Measurements from ENCODE around the gene KIF20A. TPM values are rescaled to one million over a fixed set of nuclear protein-coding genes. Genes with fewer than 3 reads are reported as not detected.

Gene KIF20A
- 36.3 to 47.1 TPM (median 41.8 TPM) in 5 replicates for total RNA-seq (2022; extraction: Qiagen RNA extraction)

GRCh38 chr5:138178516-138179276 is at the start of gene KIF20A, which contains the start of gene BRD8:
Gene KIF20A, plus strand, starts transcription at chr5:138179112. Its CDS starts 569 bp downstream, at chr5:138179681.
Gene BRD8, minus strand, starts transcription at chr5:138178630. Its CDS starts 16 bp downstream, at chr5:138178614.

GRCh38 chr5:138138949-138139780 is 39.7 kb upstream of the KIF20A start, which contains the start of gene NME5:
Gene NME5, minus strand, starts transcription at chr5:138139428. Its CDS starts 648 bp downstream, at chr5:138138780.

GRCh38 chr5:138213161-138214029 is 34.5 kb downstream of the KIF20A start, which contains the start of gene CDC23:
Gene CDC23, minus strand, starts transcription at chr5:138213323. Its CDS starts 11 bp downstream, at chr5:138213312.

Other genes starting within 250 kb of the KIF20A start
- gene FAM13B, start 146.0 kb upstream of the KIF20A start, total RNA-seq (2022; extraction: Qiagen RNA extraction), result 10.0 to 15.3 TPM (median 11.4 TPM) in 5 replicates
- gene WNT8A, start 95.1 kb upstream of the KIF20A start, total RNA-seq (2022; extraction: Qiagen RNA extraction), result not detected in 5 replicates
- not detected in 5 replicates for gene NME5, start 39.7 kb upstream of the KIF20A start, total RNA-seq (2022; extraction: Qiagen RNA extraction)
- 40.8 to 52.2 TPM (median 44.4 TPM) in 5 replicates for gene BRD8, start 482 bp upstream of the KIF20A start, total RNA-seq (2022; extraction: Qiagen RNA extraction)
- 22.3 to 34.2 TPM (median 25.5 TPM) in 5 replicates for gene CDC23, start 34.2 kb downstream of the KIF20A start, total RNA-seq (2022; extraction: Qiagen RNA extraction)
- gene GFRA3, start 95.5 kb downstream of the KIF20A start, total RNA-seq (2022; extraction: Qiagen RNA extraction), result 0.06 to 0.14 TPM (median 0.10 TPM) in 4 of 5 replicates, not detected in the other
- 8.7 to 12.0 TPM (median 9.2 TPM) in 5 replicates for gene CDC25C, start 152.7 kb downstream of the KIF20A start, total RNA-seq (2022; extraction: Qiagen RNA extraction)
- 18.5 to 20.2 TPM (median 19.0 TPM) in 5 replicates for gene FAM53C, start 159.2 kb downstream of the KIF20A start, total RNA-seq (2022; extraction: Qiagen RNA extraction)
- gene KDM3B, start 173.6 kb downstream of the KIF20A start, total RNA-seq (2022; extraction: Qiagen RNA extraction), result 35.8 to 47.6 TPM (median 38.7 TPM) in 5 replicates

Data from A549 treated with AZD2906 at 1 μM for 4 hours (cell line).